GM12875 (cell line): ENCODE measurements around the gene AATK.

ENCODE experiments used
- H3K4me3 ChIP-seq: one replicate; pipeline ENCODE4 v1.5.1; 2011; ENCODE audit warnings: low read depth, low read length, control low read depth
- CTCF ChIP-seq: IDR thresholded peaks from 2 replicates; pipeline ENCODE4 v1.5.1; 2011; ENCODE audit warnings: low read depth, mild to moderate bottlenecking, control low read depth, inconsistent platforms, low read length, moderate library complexity, borderline replicate concordance; ENCODE audit not compliant: insufficient read depth

The AATK gene

GRCh38 chr17:81165246-81166032 is 582 bp downstream of the AATK start, which contains the start of gene PVALEF:
PVALEF (plus strand) TSS chr17:81165507; CDS start chr17:81181227, 15,720 bp downstream.
- H3K4me3 ChIP-seq = no peak within 1 kb of the TSS
- TF ChIP-seq CTCF = no peak

GRCh38 chr17:81164371-81165245 is 1.4 kb downstream of the AATK start:
- no peak overlapping the region for H3K4me3 ChIP-seq

GRCh38 chr17:81163703-81164370 is 2.2 kb downstream of the AATK start:
- TF ChIP-seq CTCF = no peak
- no peak overlapping the region for H3K4me3 ChIP-seq

More at GRCh38 chr17:81164371-81165245, 1.4 kb downstream of the AATK start:
- no peak for TF ChIP-seq CTCF

- H3K4me3 ChIP-seq = no peak overlapping the region
- no peak for TF ChIP-seq CTCF
Measured at GRCh38 chr17:81163051-81163695, 2.8 kb downstream of the AATK start.

GRCh38 chr17:81162491-81162890 is 3.5 kb downstream of the AATK start:
- H3K4me3 ChIP-seq = no peak overlapping the region
- TF ChIP-seq CTCF = no peak

- TF ChIP-seq CTCF = no peak
- H3K4me3 ChIP-seq = no peak overlapping the region
Measured at GRCh38 chr17:81161972-81162371, 4.0 kb downstream of the AATK start.
